Neural cell (in vitro differentiated cells): Measurements from ENCODE around the gene CDKAL1. TPM values are rescaled to one million over a fixed set of nuclear protein-coding genes. Genes with fewer than 3 reads are reported as not detected.

Experiments
- H2AFZ ChIP-seq: fragments of 200-600, 300-800 bp; sonication (generic), shearing (Covaris generic); 2 replicates; pipeline ENCODE4 v1.6.0; 2014; ENCODE audit warnings: low read depth, mild to moderate bottlenecking, antibody characterized with exemption, low read length, moderate library complexity
- H3F3A ChIP-seq: fragments of 200-600 bp; shearing (Covaris generic); 2 replicates; pipeline ENCODE4 v1.6.1; 2016; ENCODE audit warnings: mild to moderate bottlenecking, moderate library complexity, mixed read lengths, antibody characterized with exemption, low read length; ENCODE audit not compliant: insufficient read depth, poor library complexity, severe bottlenecking
- H3K27ac ChIP-seq: fragments of 200-600, 300-800 bp; sonication (generic), shearing (Covaris generic); 2 replicates; pipeline ENCODE4 v1.5.1; 2014; ENCODE audit warnings: mild to moderate bottlenecking, low read length, moderate library complexity
- H3K27me3 ChIP-seq: fragments of 300-800, 200-600 bp; sonication (generic), shearing (Covaris generic); 2 replicates; pipeline ENCODE4 v1.6.0; 2014; ENCODE audit warnings: mild to moderate bottlenecking, low read depth, low read length, moderate library complexity; ENCODE audit not compliant: insufficient read depth
- H3K36me3 ChIP-seq: fragments of 300-800, 200-600 bp; sonication (generic), shearing (Covaris generic); 2 replicates; pipeline ENCODE4 v1.5.1; 2014; ENCODE audit warnings: mild to moderate bottlenecking, antibody characterized with exemption, low read length, moderate library complexity; ENCODE audit not compliant: insufficient read depth
- H3K4me2 ChIP-seq: fragments of 300-800, 200-600 bp; sonication (generic), shearing (Covaris generic); 2 replicates; pipeline ENCODE4 v1.6.0; 2014; ENCODE audit warnings: mild to moderate bottlenecking, low read length
- H3K4me3 ChIP-seq: fragments of 300-800, 200-600 bp; sonication (generic), shearing (Covaris generic); 2 replicates; pipeline ENCODE4 v1.5.1; 2014; ENCODE audit warnings: mild to moderate bottlenecking, low read length, moderate library complexity
- H3K79me2 ChIP-seq: fragments of 200-600 bp; shearing (Covaris generic); replicated peaks from 2 replicates; pipeline ENCODE4 v1.6.0; 2014; ENCODE audit warnings: mild to moderate bottlenecking, low read length, moderate library complexity; ENCODE audit not compliant: insufficient read depth
- H3K9ac ChIP-seq: fragments of 300-800, 200-600 bp; sonication (generic), shearing (Covaris generic); 2 replicates; pipeline ENCODE4 v1.6.1; 2016; ENCODE audit warnings: mild to moderate bottlenecking, low read length, mixed read lengths
- H3K9me2 ChIP-seq: fragments of 200-600 bp; shearing (Covaris generic); 2 replicates; pipeline ENCODE4 v1.6.1; 2016; ENCODE audit warnings: mild to moderate bottlenecking, low read length, mixed read lengths; ENCODE audit not compliant: insufficient read depth
- H3K9me3 ChIP-seq: fragments of 200-600, 300-800 bp; sonication (generic), shearing (Covaris generic); 2 replicates; pipeline ENCODE4 v1.6.1; 2016; ENCODE audit warnings: mild to moderate bottlenecking, mixed run types, low read length, moderate library complexity, mixed read lengths
- H4K20me1 ChIP-seq: fragments of 200-600 bp; shearing (Covaris generic); 2 replicates; pipeline ENCODE4 v1.6.1; 2016; ENCODE audit warnings: mild to moderate bottlenecking, mixed run types; ENCODE audit not compliant: insufficient read depth
- EP300 ChIP-seq: fragments of 450-650 bp; conservative IDR thresholded peaks from 2 replicates; pipeline ENCODE4 v1.6.1; 2014; ENCODE audit warnings: antibody characterized with exemption, mild to moderate bottlenecking, moderate library complexity; ENCODE audit not compliant: poor library complexity, severe bottlenecking
- EZH2 ChIP-seq: fragments of 200-600, 300-800 bp; shearing (Covaris generic), sonication (generic); IDR thresholded peaks from 2 replicates; pipeline ENCODE4 v1.6.1; 2014; ENCODE audit warnings: antibody characterized with exemption, low read length, borderline replicate concordance, mild to moderate bottlenecking; ENCODE audit not compliant: insufficient read depth, poor library complexity, severe bottlenecking
- MXI1 ChIP-seq: fragments of 450-650 bp; conservative IDR thresholded peaks from 2 replicates; pipeline ENCODE4 v1.6.1; 2014; ENCODE audit warnings: antibody characterized with exemption, mild to moderate bottlenecking; ENCODE audit not compliant: poor library complexity, severe bottlenecking
- POLR2AphosphoS5 ChIP-seq: IDR thresholded peaks from 2 replicates; pipeline ENCODE4 v1.6.1; 2012
- RAD21 ChIP-seq: fragments of 450-650 bp; conservative IDR thresholded peaks from 2 replicates; pipeline ENCODE4 v1.6.1; 2014; ENCODE audit warnings: antibody characterized with exemption, mild to moderate bottlenecking, moderate library complexity
- SMC3 ChIP-seq: fragments of 450-650 bp; conservative IDR thresholded peaks from 2 replicates; pipeline ENCODE4 v1.6.1; 2014; ENCODE audit warnings: antibody characterized with exemption, mild to moderate bottlenecking, moderate library complexity; ENCODE audit not compliant: poor library complexity
- TAF1 ChIP-seq: IDR thresholded peaks from 2 replicates; pipeline ENCODE4 v1.6.1; 2012; ENCODE audit warnings: low read depth
- polyA plus RNA-seq: library from polyadenylated mRNA; depleted of rRNA; stranded (reverse); fragments of >200 nt; gene quantifications from 2 replicates; pipeline ENCODE4 v1.2.3, GENCODE V29; 2014
- TF ChIP-seq, protein P1 (sequence below): fragments of 450-650 bp; IDR thresholded peaks from 2 replicates; pipeline ENCODE4 v1.5.1; 2014; ENCODE audit warnings: antibody characterized with exemption, mild to moderate bottlenecking, moderate library complexity; ENCODE audit not compliant: poor library complexity, severe bottlenecking
- TF ChIP-seq, protein P2 (sequence below): IDR thresholded peaks from 2 replicates; pipeline ENCODE4 v1.6.1; 2012; ENCODE audit warnings: borderline replicate concordance

CDKAL1 gene
- polyA plus RNA-seq, 1 donor from 2014 or later, result 10.7 TPM

DNA sequence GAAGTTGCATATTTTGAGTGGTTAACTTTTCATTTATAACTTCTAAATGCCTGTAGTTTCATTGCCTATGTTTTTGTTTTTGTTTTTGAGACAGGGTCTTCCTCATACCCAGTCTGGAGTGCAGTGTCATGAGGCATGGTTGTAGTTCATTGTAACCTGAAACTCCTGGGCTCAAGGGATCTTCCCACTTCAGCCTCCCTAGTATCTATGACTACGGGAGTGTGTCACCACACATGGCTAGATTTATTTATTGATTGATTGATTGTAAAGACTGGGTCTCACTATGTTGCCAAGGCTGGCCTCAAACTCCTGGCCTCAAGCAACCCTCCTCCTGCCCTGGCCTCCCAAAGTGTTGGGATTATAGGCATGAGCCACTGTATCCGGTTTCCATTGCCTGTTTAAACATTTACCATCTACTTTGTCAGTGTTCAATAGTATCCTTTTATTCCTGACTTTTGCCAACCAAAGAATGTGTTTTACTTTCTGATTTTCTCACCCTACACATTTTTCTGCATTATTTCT, 144.6 kb downstream of the CDKAL1 start:
- Histone ChIP-seq H3K4me3 (no peak overlapping the region), H3K27ac (no peak overlapping the region), H3K9me3 (no peaks in the 10 kb centered on the region), H3K27me3 (no peaks in the 10 kb centered on the region), H4K20me1 (no peaks in the 10 kb centered on the region), H3F3A (no peaks in the 10 kb centered on the region), H3K9ac (no peak overlapping the region), H2AFZ (no peak overlapping the region), H3K36me3 (no peaks in the 10 kb centered on the region), H3K4me2 (no peak overlapping the region), H3K9me2 (no peaks in the 10 kb centered on the region), H3K79me2 (no peaks in the 10 kb centered on the region)
- TF ChIP-seq MXI1 (no peak), EZH2 (no peak), EP300 (no peak), TAF1 (no peak), RAD21 (no peak), POLR2AphosphoS5 (no peak), SMC3 (no peak)
- TF ChIP-seq, protein P1, sequence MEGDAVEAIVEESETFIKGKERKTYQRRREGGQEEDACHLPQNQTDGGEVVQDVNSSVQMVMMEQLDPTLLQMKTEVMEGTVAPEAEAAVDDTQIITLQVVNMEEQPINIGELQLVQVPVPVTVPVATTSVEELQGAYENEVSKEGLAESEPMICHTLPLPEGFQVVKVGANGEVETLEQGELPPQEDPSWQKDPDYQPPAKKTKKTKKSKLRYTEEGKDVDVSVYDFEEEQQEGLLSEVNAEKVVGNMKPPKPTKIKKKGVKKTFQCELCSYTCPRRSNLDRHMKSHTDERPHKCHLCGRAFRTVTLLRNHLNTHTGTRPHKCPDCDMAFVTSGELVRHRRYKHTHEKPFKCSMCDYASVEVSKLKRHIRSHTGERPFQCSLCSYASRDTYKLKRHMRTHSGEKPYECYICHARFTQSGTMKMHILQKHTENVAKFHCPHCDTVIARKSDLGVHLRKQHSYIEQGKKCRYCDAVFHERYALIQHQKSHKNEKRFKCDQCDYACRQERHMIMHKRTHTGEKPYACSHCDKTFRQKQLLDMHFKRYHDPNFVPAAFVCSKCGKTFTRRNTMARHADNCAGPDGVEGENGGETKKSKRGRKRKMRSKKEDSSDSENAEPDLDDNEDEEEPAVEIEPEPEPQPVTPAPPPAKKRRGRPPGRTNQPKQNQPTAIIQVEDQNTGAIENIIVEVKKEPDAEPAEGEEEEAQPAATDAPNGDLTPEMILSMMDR, result no peak
- TF ChIP-seq, protein P2, sequence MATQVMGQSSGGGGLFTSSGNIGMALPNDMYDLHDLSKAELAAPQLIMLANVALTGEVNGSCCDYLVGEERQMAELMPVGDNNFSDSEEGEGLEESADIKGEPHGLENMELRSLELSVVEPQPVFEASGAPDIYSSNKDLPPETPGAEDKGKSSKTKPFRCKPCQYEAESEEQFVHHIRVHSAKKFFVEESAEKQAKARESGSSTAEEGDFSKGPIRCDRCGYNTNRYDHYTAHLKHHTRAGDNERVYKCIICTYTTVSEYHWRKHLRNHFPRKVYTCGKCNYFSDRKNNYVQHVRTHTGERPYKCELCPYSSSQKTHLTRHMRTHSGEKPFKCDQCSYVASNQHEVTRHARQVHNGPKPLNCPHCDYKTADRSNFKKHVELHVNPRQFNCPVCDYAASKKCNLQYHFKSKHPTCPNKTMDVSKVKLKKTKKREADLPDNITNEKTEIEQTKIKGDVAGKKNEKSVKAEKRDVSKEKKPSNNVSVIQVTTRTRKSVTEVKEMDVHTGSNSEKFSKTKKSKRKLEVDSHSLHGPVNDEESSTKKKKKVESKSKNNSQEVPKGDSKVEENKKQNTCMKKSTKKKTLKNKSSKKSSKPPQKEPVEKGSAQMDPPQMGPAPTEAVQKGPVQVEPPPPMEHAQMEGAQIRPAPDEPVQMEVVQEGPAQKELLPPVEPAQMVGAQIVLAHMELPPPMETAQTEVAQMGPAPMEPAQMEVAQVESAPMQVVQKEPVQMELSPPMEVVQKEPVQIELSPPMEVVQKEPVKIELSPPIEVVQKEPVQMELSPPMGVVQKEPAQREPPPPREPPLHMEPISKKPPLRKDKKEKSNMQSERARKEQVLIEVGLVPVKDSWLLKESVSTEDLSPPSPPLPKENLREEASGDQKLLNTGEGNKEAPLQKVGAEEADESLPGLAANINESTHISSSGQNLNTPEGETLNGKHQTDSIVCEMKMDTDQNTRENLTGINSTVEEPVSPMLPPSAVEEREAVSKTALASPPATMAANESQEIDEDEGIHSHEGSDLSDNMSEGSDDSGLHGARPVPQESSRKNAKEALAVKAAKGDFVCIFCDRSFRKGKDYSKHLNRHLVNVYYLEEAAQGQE, result no peak

DNA sequence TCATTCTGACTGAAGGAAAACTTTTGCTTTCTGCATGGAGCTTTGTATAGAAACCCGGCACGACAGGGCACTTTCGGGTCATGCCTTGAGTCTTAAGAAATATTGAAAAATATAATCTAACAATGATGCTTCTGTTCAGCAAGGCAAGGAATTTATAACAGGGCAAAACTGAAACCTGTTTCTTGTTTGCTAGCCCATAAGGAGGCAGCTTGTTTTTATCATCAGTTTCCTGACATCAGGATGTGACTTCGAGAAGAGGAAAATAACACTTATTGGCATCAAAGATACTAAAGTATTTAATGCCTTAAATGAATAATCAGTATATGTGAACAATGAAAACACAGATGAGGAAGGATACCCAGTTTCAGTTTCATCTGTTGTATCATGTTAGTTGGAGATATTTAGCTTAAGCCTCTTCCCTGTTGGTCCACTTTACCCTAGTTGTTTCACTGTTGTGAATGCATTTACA, 146.5 kb downstream of the CDKAL1 start:
- H3K9me3 ChIP-seq, result no peaks in the 10 kb centered on the region
- no peak overlapping the region for H3K27ac ChIP-seq
- H3K4me2 ChIP-seq, result no peak overlapping the region
- no peak overlapping the region for H3K4me3 ChIP-seq
- no peak overlapping the region for H2AFZ ChIP-seq
- TF ChIP-seq TAF1, result no peak
- TF ChIP-seq, protein P2, result no peak
- TF ChIP-seq SMC3, result no peak
- no peak for TF ChIP-seq POLR2AphosphoS5
- TF ChIP-seq, protein P1, result no peak
- TF ChIP-seq EZH2, result no peak
- TF ChIP-seq EP300, result no peak
- TF ChIP-seq RAD21, result no peak
- no peak for TF ChIP-seq MXI1
- H3F3A ChIP-seq, result no peaks in the 10 kb centered on the region
- no peaks in the 10 kb centered on the region for H3K79me2 ChIP-seq
- no peaks in the 10 kb centered on the region for H3K27me3 ChIP-seq
- no peaks in the 10 kb centered on the region for H3K36me3 ChIP-seq
- H4K20me1 ChIP-seq, result no peaks in the 10 kb centered on the region
- no peak overlapping the region for H3K9ac ChIP-seq
- H3K9me2 ChIP-seq, result no peaks in the 10 kb centered on the region
